GM12878 (cell line): ENCODE results near the gene RPL22. TPM values are rescaled to one million over a fixed set of nuclear protein-coding genes. Genes with fewer than 3 reads are reported as not detected.

Experiments
- ATAC-seq: fragments of 200-7000 bp; cut with Tn5 transposase; 3 replicates; pipeline ENCODE4 v1.9.1; 2020; ENCODE audit warnings: mild to moderate bottlenecking, moderate library complexity
- BruUV-seq: library from RNA; stranded (reverse); fragments of 400-500 nt; replicated peaks from 2 replicates; lab custom pipeline; 2021; lab: Mats Ljungman, UMichigan
- CTCF ChIA-PET: fragments of 300-600 bp; sonication (Branson Sonifier 250); formaldehyde crosslinking; extraction: SDS; loops from one replicate; lab custom pipeline; 2021; ENCODE audit warnings: inconsistent platforms; lab: Yijun Ruan, JAX
- POLR2A ChIA-PET: fragments of 350-600 bp; formaldehyde crosslinking; extraction: SDS; loops from one replicate; lab custom pipeline; 2021; ENCODE audit warnings: inconsistent platforms; lab: Charles Lee
- RAD21 ChIA-PET: fragments of 300-600 bp; sonication (Branson Sonifier 250); formaldehyde crosslinking; loops from one replicate; lab custom pipeline; 2023; ENCODE audit warnings: antibody characterized with exemption; ENCODE audit not compliant: unreplicated experiment; lab: Charles Lee
- SMC1A ChIA-PET: fragments of 300-600 bp; sonication (Branson Sonifier 250); formaldehyde crosslinking; loops from one replicate; lab custom pipeline; 2023; ENCODE audit not compliant: unreplicated experiment, uncharacterized antibody; lab: Charles Lee
- DNase-seq: peaks from one replicate; pipeline ENCODE4 v3.0.0-alpha.2; 2011; ENCODE audit warnings: low read depth, low spot score
- FAIRE-seq: peaks from 3 replicates; lab custom pipeline; 2011; peaks lifted over from hg19 to GRCh38; lab: Jason Lieb, UNC
- H2AFZ ChIP-seq: 2 replicates; pipeline ENCODE4 v1.6.0; 2011; ENCODE audit warnings: low read depth, low read length, control low read depth; ENCODE audit not compliant: control insufficient read depth
- H3K27ac ChIP-seq: 2 replicates; pipeline ENCODE4 v1.5.1; 2011; ENCODE audit warnings: control low read depth; ENCODE audit not compliant: control insufficient read depth, insufficient read depth
- H3K27me3 ChIP-seq, 2 experiments: replicated peaks in 1 of 2; 2 replicates each; pipeline versions ENCODE4 v1.6.0 to v1.6.1; 2011; ENCODE audit warnings: low read length in 1 of 2; ENCODE audit not compliant: control insufficient read depth in 2 of 2, insufficient read depth in 2 of 2
- H3K36me3 ChIP-seq, 2 experiments: 2 replicates each; pipeline ENCODE4 v1.5.1; 2011; ENCODE audit warnings: low read length in 1 of 2; ENCODE audit not compliant: control insufficient read depth in 2 of 2, insufficient read depth in 2 of 2
- H3K4me1 ChIP-seq: 2 replicates; pipeline ENCODE4 v1.6.1; 2011; ENCODE audit warnings: mild to moderate bottlenecking, low read length, moderate library complexity, mixed read lengths; ENCODE audit not compliant: control insufficient read depth, insufficient read depth
- H3K4me2 ChIP-seq: 2 replicates; pipeline ENCODE4 v1.6.0; 2011; ENCODE audit warnings: control low read depth; ENCODE audit not compliant: control insufficient read depth, insufficient read depth
- H3K4me3 ChIP-seq: fragments of 200-600 bp; sonication (generic); 2 replicates; pipeline ENCODE4 v1.5.1; 2016
- H3K79me2 ChIP-seq: 2 replicates; pipeline ENCODE4 v1.6.0; 2011; ENCODE audit warnings: low read length; ENCODE audit not compliant: control insufficient read depth, insufficient read depth
- H3K9ac ChIP-seq: 2 replicates; pipeline ENCODE4 v1.8.0; 2011; ENCODE audit warnings: low read length, control low read depth, mixed read lengths; ENCODE audit not compliant: control insufficient read depth, insufficient read depth
- H3K9me3 ChIP-seq: replicated peaks from 3 replicates; pipeline ENCODE4 v1.5.1; 2011; ENCODE audit warnings: mild to moderate bottlenecking, low read length; ENCODE audit not compliant: control insufficient read depth, insufficient read depth
- H4K20me1 ChIP-seq: 2 replicates; pipeline ENCODE4 v1.6.0; 2011; ENCODE audit not compliant: control insufficient read depth, insufficient read depth
- BRCA1 ChIP-seq: IDR thresholded peaks from 2 replicates; pipeline ENCODE4 v1.6.1; 2011; ENCODE audit warnings: low read depth, low read length, improper control_type of control experiment
- CBX5 ChIP-seq: sonication (generic); IDR thresholded peaks from 2 replicates; pipeline ENCODE4 v1.6.1; 2016; ENCODE audit warnings: low read depth, moderate library complexity, mild to moderate bottlenecking, inconsistent platforms
- CREB1 ChIP-seq: IDR thresholded peaks from 2 replicates; pipeline ENCODE4 v1.6.1; 2012; ENCODE audit warnings: low read depth, mild to moderate bottlenecking, inconsistent platforms
- E2F8 ChIP-seq: fragments of 450-650 bp; IDR thresholded peaks from 2 replicates; pipeline ENCODE4 v1.6.1; 2018; ENCODE audit warnings: mild to moderate bottlenecking, low read depth, moderate library complexity; ENCODE audit not compliant: partially characterized antibody
- ESRRA ChIP-seq: IDR thresholded peaks from 2 replicates; pipeline ENCODE4 v1.6.1; 2012; ENCODE audit warnings: mild to moderate bottlenecking, low read length, improper control_type of control experiment
- FOS ChIP-seq: IDR thresholded peaks from 3 replicates; pipeline ENCODE4 v1.6.1; 2011; ENCODE audit warnings: borderline replicate concordance; ENCODE audit not compliant: insufficient read length; ENCODE audit errors: extremely low read depth
- HDAC6 ChIP-seq: fragments of 200-600 bp; sonication (generic); IDR thresholded peaks from one replicate; pipeline ENCODE4 v1.8.0; 2017; ENCODE audit warnings: antibody characterized with exemption; ENCODE audit not compliant: unreplicated experiment
- MTA2 ChIP-seq: fragments of 450-650 bp; IDR thresholded peaks from 2 replicates; pipeline ENCODE4 v1.6.1; 2016; ENCODE audit warnings: low read depth, mild to moderate bottlenecking, moderate library complexity
- MXI1 ChIP-seq: fragments of 150-350 bp; IDR thresholded peaks from 2 replicates; pipeline ENCODE4 v1.6.1; 2011; ENCODE audit warnings: low read depth, mild to moderate bottlenecking, inconsistent platforms, low read length, improper control_type of control experiment
- NBN ChIP-seq: fragments of 450-650 bp; IDR thresholded peaks from 2 replicates; pipeline ENCODE4 v1.6.1; 2016
- NKRF ChIP-seq: fragments of 450-650 bp; conservative IDR thresholded peaks from 2 replicates; pipeline ENCODE4 v1.6.1; 2017; ENCODE audit warnings: mild to moderate bottlenecking, moderate library complexity
- NR2C1 ChIP-seq: fragments of 450-650 bp; IDR thresholded peaks from 2 replicates; pipeline ENCODE4 v1.6.1; 2017; ENCODE audit warnings: antibody characterized with exemption, mild to moderate bottlenecking, moderate library complexity
- POLR2AphosphoS5 ChIP-seq: IDR thresholded peaks from 2 replicates; pipeline ENCODE4 v1.6.1; 2011; ENCODE audit warnings: mild to moderate bottlenecking, low read length, inconsistent platforms
- SMAD1 ChIP-seq: fragments of 450-650 bp; IDR thresholded peaks from 2 replicates; pipeline ENCODE4 v1.6.1; 2018; ENCODE audit warnings: mild to moderate bottlenecking, low read depth; ENCODE audit not compliant: partially characterized antibody
- ZNF274 ChIP-seq: IDR thresholded peaks from one replicate; pipeline ENCODE4 v1.8.0; 2011; ENCODE audit not compliant: insufficient read length, insufficient read depth
- ZNF687 ChIP-seq: fragments of 450-650 bp; IDR thresholded peaks from 2 replicates; pipeline ENCODE4 v1.6.1; 2017; ENCODE audit warnings: mild to moderate bottlenecking, moderate library complexity
- WGBS: methylation state at CpG from one replicate; pipeline ENCODE4 v1.1.6; 2016; ENCODE audit warnings: low lambda C conversion rate; ENCODE audit not compliant: insufficient replicate concordance, insufficient coverage; ENCODE audit errors: missing lambda C conversion rate; 5-methylcytosine and 5-hydroxymethylcytosine counted together
- in situ Hi-C: fragments of 300-500 bp; cut with MboI; formaldehyde crosslinking; loops from 9 replicates; pipeline ENCODE4 v1.14.3; 2018; ENCODE audit warnings: mixed read lengths
- intact Hi-C: fragments of 100-400 bp; cut with micrococcal nuclease; formaldehyde crosslinking; loops from one replicate; pipeline ENCODE4 v1.14.2; 2022; ENCODE audit not compliant: unreplicated experiment
- polyA plus RNA-seq, 11 experiments: library from polyadenylated mRNA; depleted of rRNA in 4 of 11; unstranded in 6 of 11; stranded (reverse) in 5 of 11; fragments of >200 nt; fragmentation: Nextera tagmentation in 4 of 11; fragmentation: Illumina TruSeq in 1 of 11; extraction: Ambion mirVana in 4 of 11; extraction: Trizol in 1 of 11; gene quantifications; 1 replicate in 1 of 11; 2 replicates in 10 of 11; pipeline versions ENCODE4 v1.2.1 to v1.2.3, GENCODE V29; 2011 to 2016; ENCODE audit warnings: inconsistent platforms in 2 of 11, missing spikeins in 2 of 11, low read depth in 1 of 11
- total RNA-seq, 4 experiments: library from RNA; depleted of rRNA in 3 of 4; stranded (reverse); fragments of >200 nt in 3 of 4; fragmentation: Illumina TruSeq in 1 of 4; extraction: Trizol in 1 of 4; gene quantifications; 2 replicates each; pipeline versions ENCODE4 v1.2.1 to v1.2.3, GENCODE V29; 2013 to 2021

Gene RPL22
- total and polyA plus RNA-seq, 10 of the 15 experiments (the other 5 are each of a cell fraction or from before 2014, with no cell fraction given): 191 to 560 (median 430) TPM

- in situ Hi-C loops: no loop called here
- ChIA-PET SMC1A (no interaction called here), POLR2A (no interaction called here), CTCF (no interaction called here), RAD21 (no interaction called here)
- Histone ChIP-seq H3K4me2 (no peak overlapping the region), H3K9ac (no peak overlapping the region), H3K27ac (no peak overlapping the region), H2AFZ (no peak overlapping the region), H3K79me2 (no peaks in the 10 kb centered on the region), H3K27me3 (peaks cover 0 to 5% of the 10 kb centered on the region in 2 experiments; a peak in 2 of 4 replicates), H3K9me3 (no peaks in the 10 kb centered on the region; the same call in 2 of the 3 replicates), H3K4me1 (no peaks in the 10 kb centered on the region), H3K36me3 (no peaks in the 10 kb centered on the region), H4K20me1 (no peaks in the 10 kb centered on the region), H3K4me3 (no peak overlapping the region)
- intact Hi-C loops: no loop called here
- DNase-seq (no peak), FAIRE-seq (no peak), ATAC-seq (no peak)
- BruUV-seq: no TSS peak
- WGBS: 28% methylated on average over 5 of the region's 5 CpGs
- TF ChIP-seq NBN (no peak), NKRF (no peak), POLR2AphosphoS5 (no peak), MTA2 (no peak), FOS (no peak), MXI1 (no peak), BRCA1 (no peak), ZNF687 (no peak), SMAD1 (no peak), HDAC6 (no peak), ESRRA (no peak), ZNF274 (no peak), CREB1 (no peak), E2F8 (no peak), NR2C1 (no peak), CBX5 (no peak)
Measured at GRCh38 chr1:6174621-6175410, 24.6 kb downstream of the RPL22 start.
